Chondrocyte (in vitro differentiated cells): Measurements from ENCODE around the gene KLRC3. TPM values are rescaled to one million over a fixed set of nuclear protein-coding genes. Genes with fewer than 3 reads are reported as not detected.
"Not testable (repeated sequence)": the region's sequence is repeated elsewhere in the genome, so short reads cannot be mapped to it uniquely, and the experiment has no call there.

Experiments
- DNase-seq: peaks from one replicate; pipeline ENCODE4 v3.0.0; 2021; ENCODE audit warnings: mixed read lengths, low spot score
- H3K27ac Mint-ChIP-seq: one replicate; pipeline ENCODE4 v1.8.0; 2021; ENCODE audit warnings: mild to moderate bottlenecking, moderate library complexity, mixed read lengths; ENCODE audit not compliant: unreplicated experiment
- H3K27me3 Mint-ChIP-seq: 2 replicates; pipeline ENCODE4 v1.8.0; 2021; ENCODE audit warnings: low read depth, mixed read lengths
- H3K36me3 Mint-ChIP-seq: 2 replicates; pipeline ENCODE4 v1.8.0; 2021; ENCODE audit warnings: low read depth, mixed read lengths
- H3K4me1 Mint-ChIP-seq: 2 replicates; pipeline ENCODE4 v1.8.0; 2021; ENCODE audit warnings: low read depth, mild to moderate bottlenecking, mixed read lengths
- H3K4me3 Mint-ChIP-seq: one replicate; pipeline ENCODE4 v1.8.0; 2021; ENCODE audit warnings: mild to moderate bottlenecking, moderate library complexity, mixed read lengths; ENCODE audit not compliant: unreplicated experiment
- H3K9me3 Mint-ChIP-seq: 2 replicates; pipeline ENCODE4 v1.8.0; 2021; ENCODE audit warnings: low read depth, mixed read lengths
- CTCF ChIP-seq: fragments of 200-600 bp; sonication (generic); IDR thresholded peaks from 2 replicates; pipeline ENCODE4 v1.5.0; 2021; ENCODE audit warnings: antibody characterized with exemption, mild to moderate bottlenecking, moderate library complexity
- total RNA-seq: library from RNA; stranded (reverse); gene quantifications from 3 replicates; pipeline ENCODE4 v1.2.1, GENCODE V29; 2021

Gene KLRC3
- total RNA-seq, 1 donor from 2014 or later, result not detected

GRCh38 chr12:10404798-10405197 is 15.6 kb downstream of the KLRC3 start:
- H3K9me3 Mint-ChIP-seq, result peaks cover 8% of the 10 kb centered on the region
- DNase-seq, result no peak
- no peaks in the 10 kb centered on the region for H3K36me3 Mint-ChIP-seq
- H3K4me3 Mint-ChIP-seq, result no peak overlapping the region
- no peak overlapping the region for H3K27ac Mint-ChIP-seq
- TF ChIP-seq CTCF, result no peak
- peaks cover 4% of the 10 kb centered on the region for H3K4me1 Mint-ChIP-seq
- H3K27me3 Mint-ChIP-seq, result no peaks in the 10 kb centered on the region

GRCh38 chr12:10400829-10401228 is 19.6 kb downstream of the KLRC3 start:
- H3K4me3 Mint-ChIP-seq, result no peak overlapping the region
- H3K27ac Mint-ChIP-seq, result no peak overlapping the region
- no peak for TF ChIP-seq CTCF
- no peaks in the 10 kb centered on the region for H3K36me3 Mint-ChIP-seq
- peaks cover 20% of the 10 kb centered on the region for H3K4me1 Mint-ChIP-seq
- no peak for DNase-seq
- H3K27me3 Mint-ChIP-seq, result no peaks in the 10 kb centered on the region
- H3K9me3 Mint-ChIP-seq, result peaks cover 8% of the 10 kb centered on the region

- TF ChIP-seq CTCF, result no peak
- Mint-ChIP-seq H3K27ac (no peak overlapping the region), H3K9me3 (no peaks in the 10 kb centered on the region), H3K27me3 (no peaks in the 10 kb centered on the region), H3K36me3 (no peaks in the 10 kb centered on the region), H3K4me1 (peaks cover 44% of the 10 kb centered on the region), H3K4me3 (no peak overlapping the region)
- DNase-seq, result no peak
Measured at GRCh38 chr12:10398168-10398567, 22.2 kb downstream of the KLRC3 start.

GRCh38 chr12:10397296-10397695 is 23.1 kb downstream of the KLRC3 start:
- TF ChIP-seq CTCF, result no peak
- Mint-ChIP-seq H3K36me3 (no peaks in the 10 kb centered on the region), H3K4me1 (peaks cover 53% of the 10 kb centered on the region), H3K4me3 (no peak overlapping the region), H3K27ac (no peak overlapping the region), H3K9me3 (no peaks in the 10 kb centered on the region), H3K27me3 (no peaks in the 10 kb centered on the region)
- DNase-seq, result no peak

- H3K9me3 Mint-ChIP-seq, H3K4me3 Mint-ChIP-seq, H3K27me3 Mint-ChIP-seq, DNase-seq, H3K36me3 Mint-ChIP-seq: not testable (repeated sequence)
- peaks cover 60% of the 10 kb centered on the region for H3K4me1 Mint-ChIP-seq
- peak overlapping the region; percentile 17 for H3K27ac Mint-ChIP-seq
Measured at GRCh38 chr12:10396176-10396575, 24.2 kb downstream of the KLRC3 start.

GRCh38 chr12:10395390-10395998 is 24.9 kb downstream of the KLRC3 start:
- Mint-ChIP-seq H3K4me3 (peak overlapping the region; percentile 36), H3K4me1 (peaks cover 56% of the 10 kb centered on the region), H3K9me3 (no peaks in the 10 kb centered on the region), H3K36me3 (no peaks in the 10 kb centered on the region), H3K27ac (peak overlapping the region; percentile 88), H3K27me3 (no peaks in the 10 kb centered on the region)
- TF ChIP-seq CTCF, result no peak
- no peak for DNase-seq

- not testable (repeated sequence) for H3K27me3 Mint-ChIP-seq, H3K9me3 Mint-ChIP-seq, H3K36me3 Mint-ChIP-seq, H3K4me3 Mint-ChIP-seq, DNase-seq
- peak overlapping the region; percentile 22 for H3K27ac Mint-ChIP-seq
- peaks cover 56% of the 10 kb centered on the region for H3K4me1 Mint-ChIP-seq
Measured at GRCh38 chr12:10394531-10395152, 25.8 kb downstream of the KLRC3 start.
